Right lobe of liver (tissue), 6 donors: Measurements from ENCODE around the gene CLTA. TPM values are rescaled to one million over a fixed set of nuclear protein-coding genes. Genes with fewer than 3 reads are reported as not detected.

Experiments used
- ATAC-seq, 4 donors: fragments of 200-7000 bp; cut with Tn5 transposase; one replicate each; pipeline ENCODE4 v1.9.1; 2020; ENCODE audit warnings: mild to moderate bottlenecking in 4 of 4, moderate library complexity in 4 of 4
- DNase-seq, 3 donors: peaks; one replicate each; pipeline ENCODE4 v3.0.0-alpha.2; 2020
- H3K27ac ChIP-seq, 3 donors: fragments of 200-600 bp; one replicate each; pipeline ENCODE4 v1.8.0; 2022
- H3K27me3 ChIP-seq, 2 donors: fragments of 200-600 bp; one replicate each; pipeline ENCODE4 v1.8.0; 2022
- H3K36me3 ChIP-seq, 4 donors: fragments of 200-600 bp; sonication (generic) in 1 of 4; one replicate each; pipeline versions ENCODE4 v1.5.1 to v1.8.0; 2017 to 2022; ENCODE audit warnings: control low read depth in 1 of 4
- H3K4me1 ChIP-seq, 4 donors: fragments of 200-600 bp; sonication (generic) in 1 of 4; one replicate each; pipeline versions ENCODE4 v1.5.1 to v1.8.0; 2017 to 2022; ENCODE audit warnings: control low read depth in 1 of 4
- H3K4me3 ChIP-seq, 3 donors: fragments of 200-600 bp; one replicate each; pipeline ENCODE4 v1.8.0; 2022
- H3K9me3 ChIP-seq, 4 donors: fragments of 200-600 bp; sonication (generic) in 1 of 4; one replicate each; pipeline versions ENCODE4 v1.5.1 to v1.8.0; 2017 to 2022; ENCODE audit warnings: control low read depth in 1 of 4
- POLR2A ChIP-seq: fragments of 450-650 bp; IDR thresholded peaks from one replicate; pipeline ENCODE4 v1.6.1; 2017; ENCODE audit warnings: antibody characterized with exemption, mild to moderate bottlenecking
- WGBS: methylation state at CpG from one replicate; pipeline ENCODE4 v1.1.6; 2018; ENCODE audit warnings: low coverage, low lambda C conversion rate; ENCODE audit not compliant: insufficient coverage; ENCODE audit errors: missing lambda C conversion rate; 5-methylcytosine and 5-hydroxymethylcytosine counted together
- intact Hi-C, 2 donors: fragments of 100-400 bp; cut with DNase I; formaldehyde crosslinking; loops; one replicate each; pipeline versions ENCODE4 v1.11.2 to v1.14.1; 2022
- total RNA-seq, 6 experiments: library from RNA; depleted of rRNA in 2 of 6; stranded (reverse); fragments of >200 nt in 2 of 6; fragmentation: NEBNext Ultra II Directional in 3 of 6; extraction: Animal tissue kit (Norgen Biotek cat#: 25700) in 3 of 6; gene quantifications; one replicate each; pipeline versions ENCODE4 v1.1.0 to v1.2.4, GENCODE V29; 2016 to 2023
- TF ChIP-seq, protein P1 (sequence below), 4 donors: fragments of 200-600 bp in 3 of 4; fragments of 450-650 bp in 1 of 4; IDR thresholded peaks; one replicate each; pipeline versions ENCODE4 v1.5.1 to v1.8.0; 2016 to 2022; ENCODE audit warnings: antibody characterized with exemption in 4 of 4, mild to moderate bottlenecking in 2 of 4
- donor health status: DM: no; HTN: yes; CAD: no.
- donor health status: DM: no; HTN: no; CAD: no.
- donor health status: DM: no; HTN: no; CAD: no.
- donor health status: DM: no; HTN: yes; CAD: no.
- donor health status: DM: no; HTN: yes; CAD: no.

Gene CLTA
- total RNA-seq, 6 experiments from 2014 or later, result 52.3 to 154 (median 72.7) TPM

DNA sequence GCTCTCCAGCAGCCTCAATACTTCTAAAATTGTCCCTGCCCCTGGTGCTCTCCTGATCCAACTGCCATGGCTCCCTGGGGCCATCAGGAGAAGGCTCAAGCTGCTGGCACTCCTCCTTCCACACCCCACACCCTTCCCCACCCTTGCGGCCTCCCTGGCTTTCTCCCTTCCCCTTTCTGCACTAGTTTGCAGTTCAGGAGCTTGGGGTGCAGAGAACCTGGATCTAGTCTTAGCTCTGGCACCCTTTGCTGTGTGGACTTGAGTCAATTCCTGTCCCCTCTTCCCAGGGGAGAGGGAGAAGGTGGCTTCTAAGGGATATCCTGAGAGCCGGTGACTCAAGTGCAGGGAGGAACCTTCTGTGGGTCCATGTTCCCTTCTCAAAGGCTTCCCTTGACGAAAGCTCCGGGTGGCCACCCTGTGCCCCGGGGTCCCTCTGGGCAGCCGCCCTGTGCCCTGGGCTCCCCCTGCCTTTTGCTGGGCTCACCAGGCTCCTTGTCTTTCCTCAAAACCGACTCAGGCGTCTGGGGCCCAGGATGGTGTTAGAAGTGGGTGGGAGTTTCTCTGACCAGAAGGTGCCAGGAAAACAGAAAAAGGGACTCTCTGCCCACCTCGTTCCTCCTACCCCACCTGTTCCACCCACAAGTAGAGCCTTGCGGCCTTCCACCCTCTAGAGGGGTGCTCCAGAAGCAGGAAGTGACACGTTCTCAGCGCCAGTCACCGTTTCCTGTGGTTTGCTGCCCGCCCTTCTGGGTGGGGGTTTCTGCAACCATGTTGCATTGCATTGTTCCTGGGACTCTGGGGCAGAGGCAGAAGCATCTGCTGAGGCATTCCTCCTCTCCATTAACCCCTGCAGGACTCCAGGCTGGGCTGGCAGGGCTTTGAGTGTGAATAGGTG lies 39.2 kb upstream of the CLTA start:
- peak; percentile 56 to 75 (median 66) for ATAC-seq
- 47% methylated on average over 5 of the region's 14 CpGs for WGBS

DNA sequence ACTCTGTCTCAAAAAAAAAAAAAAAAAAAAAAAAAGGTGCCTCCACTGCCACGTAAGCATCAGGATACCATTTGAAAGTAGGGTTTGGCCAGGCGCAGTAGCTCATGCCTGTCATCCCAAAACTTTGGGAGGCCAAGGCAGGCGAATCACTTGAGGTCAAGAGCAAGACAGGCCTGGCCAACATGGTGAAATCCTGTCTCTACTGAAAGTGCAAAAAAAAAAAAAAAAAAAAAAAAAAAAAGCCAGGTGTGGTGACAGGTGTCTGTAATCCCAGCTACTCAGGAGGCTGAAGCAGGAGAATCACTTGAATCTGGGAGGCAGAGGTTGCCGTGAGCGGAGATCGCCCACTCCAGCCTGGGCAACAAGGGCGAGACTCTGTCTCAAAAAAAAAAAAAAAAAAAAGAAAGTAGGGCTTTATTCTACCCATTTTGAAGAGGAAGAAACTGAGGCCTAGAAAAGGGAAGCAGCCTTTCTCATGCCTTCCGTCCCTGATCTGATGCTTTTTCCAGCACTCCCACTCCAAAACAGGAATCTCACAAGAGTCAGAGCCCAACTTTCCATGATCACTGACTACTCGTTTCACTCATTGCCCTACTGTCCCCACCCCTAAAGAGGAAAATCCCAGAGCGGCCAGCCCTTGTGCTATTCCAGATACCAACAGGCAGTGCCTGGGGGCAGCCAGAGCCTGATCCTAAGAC lies 37.8 kb upstream of the CLTA start:
- Histone ChIP-seq H3K27ac (no peak overlapping the region), H3K27me3 (no peaks in the 10 kb centered on the region), H3K9me3 (no peaks in the 10 kb centered on the region), H3K4me1 (no peaks in the 10 kb centered on the region), H3K4me3 (no peak overlapping the region), H3K36me3 (no peaks in the 10 kb centered on the region)
- ATAC-seq, result no peak
- TF ChIP-seq, protein P1, sequence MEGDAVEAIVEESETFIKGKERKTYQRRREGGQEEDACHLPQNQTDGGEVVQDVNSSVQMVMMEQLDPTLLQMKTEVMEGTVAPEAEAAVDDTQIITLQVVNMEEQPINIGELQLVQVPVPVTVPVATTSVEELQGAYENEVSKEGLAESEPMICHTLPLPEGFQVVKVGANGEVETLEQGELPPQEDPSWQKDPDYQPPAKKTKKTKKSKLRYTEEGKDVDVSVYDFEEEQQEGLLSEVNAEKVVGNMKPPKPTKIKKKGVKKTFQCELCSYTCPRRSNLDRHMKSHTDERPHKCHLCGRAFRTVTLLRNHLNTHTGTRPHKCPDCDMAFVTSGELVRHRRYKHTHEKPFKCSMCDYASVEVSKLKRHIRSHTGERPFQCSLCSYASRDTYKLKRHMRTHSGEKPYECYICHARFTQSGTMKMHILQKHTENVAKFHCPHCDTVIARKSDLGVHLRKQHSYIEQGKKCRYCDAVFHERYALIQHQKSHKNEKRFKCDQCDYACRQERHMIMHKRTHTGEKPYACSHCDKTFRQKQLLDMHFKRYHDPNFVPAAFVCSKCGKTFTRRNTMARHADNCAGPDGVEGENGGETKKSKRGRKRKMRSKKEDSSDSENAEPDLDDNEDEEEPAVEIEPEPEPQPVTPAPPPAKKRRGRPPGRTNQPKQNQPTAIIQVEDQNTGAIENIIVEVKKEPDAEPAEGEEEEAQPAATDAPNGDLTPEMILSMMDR (IDR thresholded peaks at IDR 0.05), result no peak
- no peak for TF ChIP-seq POLR2A
- intact Hi-C loops, result no loop called here
- DNase-seq, result no peak
- 79% methylated on average over 10 of the region's 10 CpGs for WGBS

More for the DNA sequence above, 39.2 kb upstream of the CLTA start:
- DNase-seq, result peak in 2 of 3 donors; percentile 62 to 78
- H3K27me3 ChIP-seq, result no peaks in the 10 kb centered on the region
- intact Hi-C loops, result no loop called here
- peak overlapping the region in 2 of 3 donors; percentile 68 to 76 for H3K27ac ChIP-seq
- H3K4me3 ChIP-seq, result no peak overlapping the region
- no peaks in the 10 kb centered on the region for H3K9me3 ChIP-seq
- H3K36me3 ChIP-seq, result no peaks in the 10 kb centered on the region
- no peak for TF ChIP-seq POLR2A
- TF ChIP-seq, protein P1 (IDR thresholded peaks at IDR 0.05), result no peak
- H3K4me1 ChIP-seq, result no peaks in the 10 kb centered on the region

DNA sequence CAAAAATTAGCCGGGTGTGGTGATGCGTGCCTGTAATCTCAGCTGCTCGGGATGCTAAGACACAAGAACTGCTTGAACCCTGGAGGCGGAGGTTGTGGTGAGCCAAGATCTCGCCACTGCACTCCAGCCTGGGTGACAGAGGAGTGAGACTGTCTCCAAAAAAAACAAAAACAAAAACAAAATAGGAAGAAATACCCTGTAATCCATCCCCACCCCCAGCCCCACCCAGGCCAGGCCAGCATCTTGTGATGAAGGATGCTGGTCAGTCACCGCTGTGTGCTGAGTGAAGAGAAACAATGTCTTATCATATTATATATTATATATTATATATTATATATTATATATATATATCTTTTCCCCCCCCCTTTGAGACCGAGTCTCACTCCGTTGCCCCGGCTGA lies 37.0 kb upstream of the CLTA start:
- Histone ChIP-seq H3K36me3 (no peaks in the 10 kb centered on the region), H3K4me3 (no peak overlapping the region), H3K4me1 (no peaks in the 10 kb centered on the region), H3K27me3 (no peaks in the 10 kb centered on the region), H3K27ac (peak overlapping the region in 1 of 3 donors; percentile 12), H3K9me3 (no peaks in the 10 kb centered on the region)
- ATAC-seq (no peak), DNase-seq (no peak)
- 64% methylated on average over 7 of the region's 9 CpGs for WGBS
- intact Hi-C loops, result no loop called here
- TF ChIP-seq, protein P1 (IDR thresholded peaks at IDR 0.05), result no peak
- no peak for TF ChIP-seq POLR2A

DNA sequence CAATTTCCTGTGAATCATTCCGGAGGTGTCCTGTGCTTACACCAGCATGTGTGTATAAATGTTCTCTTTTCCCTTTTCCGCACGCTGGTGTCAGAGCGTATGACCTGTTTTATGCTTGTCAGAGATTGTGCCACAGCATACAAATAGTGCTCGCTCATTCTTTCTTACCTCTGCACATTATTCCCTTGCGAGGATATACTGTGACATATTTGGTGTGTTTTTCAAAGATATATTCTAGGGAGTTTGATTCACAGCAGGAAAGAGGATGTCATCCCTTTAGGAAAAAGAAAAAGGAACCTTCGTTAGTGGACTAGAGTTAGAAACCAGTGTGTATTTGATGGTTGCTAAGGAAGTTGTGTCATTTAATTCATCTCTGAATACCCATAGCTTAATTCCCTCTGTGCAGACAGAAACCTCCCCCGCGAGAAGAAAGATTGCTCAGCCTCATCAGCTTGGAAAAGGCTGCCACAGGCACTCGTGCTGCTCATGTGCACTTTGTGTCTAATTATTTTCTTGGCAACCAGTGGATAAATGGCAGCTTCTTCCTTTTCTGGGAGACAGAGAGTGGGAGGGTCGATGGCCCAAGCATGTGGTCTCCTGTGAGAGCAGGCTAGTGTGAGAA lies 36.3 kb upstream of the CLTA start:
- no peaks in the 10 kb centered on the region for H3K36me3 ChIP-seq
- no peak for DNase-seq
- H3K4me1 ChIP-seq, result no peaks in the 10 kb centered on the region
- intact Hi-C loops, result no loop called here
- peak overlapping the region in 2 of 3 donors; percentile 12 to 49 for H3K27ac ChIP-seq
- no peaks in the 10 kb centered on the region for H3K9me3 ChIP-seq
- no peak for TF ChIP-seq POLR2A
- TF ChIP-seq, protein P1 (IDR thresholded peaks at IDR 0.05), result no peak
- no peaks in the 10 kb centered on the region for H3K27me3 ChIP-seq
- 38% methylated on average over 11 of the region's 11 CpGs for WGBS
- no peak overlapping the region for H3K4me3 ChIP-seq
- peak; percentile 45 to 67 (median 64) for ATAC-seq
